H9 (cell line): ENCODE measurements around the gene TMEM129. TPM values are rescaled to one million over a fixed set of nuclear protein-coding genes. Genes with fewer than 3 reads are reported as not detected.
A peak's percentile ranks its signal among the peaks of the same experiment; 100 is the strongest.

Experiments
- DNase-seq: peaks from one replicate; pipeline ENCODE4 v3.0.0-alpha.2; 2017
- H2AFZ ChIP-seq: one replicate; pipeline ENCODE4 v1.6.1; 2013; ENCODE audit warnings: mild to moderate bottlenecking, low read length, control low read depth, moderate library complexity
- H2AK5ac ChIP-seq: 2 replicates; pipeline ENCODE4 v1.6.1; 2013; ENCODE audit warnings: low read length, control low read depth, mixed read lengths; ENCODE audit not compliant: insufficient read length
- H2BK120ac ChIP-seq: one replicate; pipeline ENCODE4 v1.6.1; 2013; ENCODE audit warnings: low read depth, mild to moderate bottlenecking, low read length, control low read depth, inconsistent platforms; ENCODE audit not compliant: poor library complexity, severe bottlenecking
- H2BK12ac ChIP-seq: 2 replicates; pipeline ENCODE4 v1.6.1; 2013; ENCODE audit warnings: low read length, control low read depth, mixed read lengths, low read depth; ENCODE audit not compliant: insufficient read length
- H2BK15ac ChIP-seq: 2 replicates; pipeline ENCODE4 v1.6.1; 2013; ENCODE audit warnings: low read depth, low read length, control low read depth
- H2BK20ac ChIP-seq: one replicate; pipeline ENCODE4 v1.6.1; 2013; ENCODE audit warnings: low read depth, mild to moderate bottlenecking, low read length, control low read depth, inconsistent platforms; ENCODE audit not compliant: poor library complexity, severe bottlenecking
- H2BK5ac ChIP-seq: 2 replicates; pipeline ENCODE4 v1.6.1; 2013; ENCODE audit warnings: low read length, control low read depth, mixed read lengths; ENCODE audit not compliant: insufficient read length
- H3K14ac ChIP-seq: 2 replicates; pipeline ENCODE4 v1.6.1; 2013; ENCODE audit warnings: low read length, control low read depth; ENCODE audit not compliant: insufficient read depth
- H3K18ac ChIP-seq: 2 replicates; pipeline ENCODE4 v1.6.1; 2013; ENCODE audit warnings: low read depth, mild to moderate bottlenecking, mixed read lengths, low read length, control low read depth; ENCODE audit not compliant: insufficient read length
- H3K23ac ChIP-seq: 2 replicates; pipeline ENCODE4 v1.6.1; 2013; ENCODE audit warnings: low read length, control low read depth, mixed read lengths, low read depth; ENCODE audit not compliant: insufficient read length
- H3K23me2 ChIP-seq: 2 replicates; pipeline ENCODE4 v1.6.1; 2013; ENCODE audit warnings: low read depth, mild to moderate bottlenecking, mixed read lengths, low read length, control low read depth; ENCODE audit not compliant: insufficient read length, poor library complexity, severe bottlenecking
- H3K27ac ChIP-seq: 2 replicates; pipeline ENCODE4 v1.5.1; 2013; ENCODE audit warnings: low read length, control low read depth, mixed read lengths, low read depth; ENCODE audit not compliant: insufficient read length
- H3K27me3 ChIP-seq: 2 replicates; pipeline ENCODE4 v1.6.1; 2013; ENCODE audit warnings: low read length, control low read depth, inconsistent platforms; ENCODE audit not compliant: insufficient read depth
- H3K4ac ChIP-seq: 2 replicates; pipeline ENCODE4 v1.6.1; 2013; ENCODE audit warnings: low read depth, mild to moderate bottlenecking, control low read depth, inconsistent platforms, low read length, moderate library complexity
- H3K4me1 ChIP-seq: 2 replicates; pipeline ENCODE4 v1.6.1; 2013; ENCODE audit warnings: low read length, control low read depth, inconsistent platforms; ENCODE audit not compliant: insufficient read depth
- H3K4me2 ChIP-seq: 2 replicates; pipeline ENCODE4 v1.6.1; 2013; ENCODE audit warnings: low read length, control low read depth, mixed read lengths; ENCODE audit not compliant: insufficient read length, insufficient read depth
- H3K56ac ChIP-seq: 2 replicates; pipeline ENCODE4 v1.6.1; 2013; ENCODE audit warnings: low read depth, mild to moderate bottlenecking, mixed read lengths, low read length, control low read depth; ENCODE audit not compliant: insufficient read length
- H3K79me1 ChIP-seq: 2 replicates; pipeline ENCODE4 v1.6.1; 2013; ENCODE audit warnings: low read depth, mild to moderate bottlenecking, moderate library complexity, low read length, control low read depth, inconsistent platforms; ENCODE audit not compliant: insufficient read depth, poor library complexity, severe bottlenecking
- H3K79me2 ChIP-seq: 2 replicates; pipeline ENCODE4 v1.6.1; 2013; ENCODE audit warnings: low read length, control low read depth, inconsistent platforms; ENCODE audit not compliant: insufficient read depth
- H3K9ac ChIP-seq: 2 replicates; pipeline ENCODE4 v1.6.1; 2013; ENCODE audit warnings: low read length, control low read depth, mixed read lengths; ENCODE audit not compliant: insufficient read length; ENCODE audit errors: extremely low read depth
- H3K9me3 ChIP-seq: one replicate; pipeline ENCODE4 v1.6.1; 2013; ENCODE audit warnings: low read depth, low read length, inconsistent platforms; ENCODE audit not compliant: control insufficient read depth
- H3T11ph ChIP-seq: one replicate; pipeline ENCODE4 v1.6.1; 2013; ENCODE audit warnings: mild to moderate bottlenecking, low read length, control low read depth, inconsistent platforms
- H4K20me1 ChIP-seq: one replicate; pipeline ENCODE4 v1.6.1; 2013; ENCODE audit not compliant: control insufficient read depth, insufficient read length, insufficient read depth
- H4K5ac ChIP-seq: 2 replicates; pipeline ENCODE4 v1.6.1; 2013; ENCODE audit warnings: low read depth, mild to moderate bottlenecking, mixed read lengths, low read length, control low read depth; ENCODE audit not compliant: insufficient read length
- H4K8ac ChIP-seq: replicated peaks from 2 replicates; pipeline ENCODE4 v1.6.1; 2013; ENCODE audit warnings: low read length, control low read depth, mixed read lengths, low read depth; ENCODE audit not compliant: insufficient read length
- H4K91ac ChIP-seq: 2 replicates; pipeline ENCODE4 v1.6.1; 2013; ENCODE audit warnings: low read depth, mild to moderate bottlenecking, moderate library complexity, mixed read lengths, low read length, control low read depth; ENCODE audit not compliant: insufficient read length
- H3K27ac Mint-ChIP-seq, 3 experiments: 2 replicates in 2 of 3; 3 replicates in 1 of 3; pipeline ENCODE4 v1.8.0; 2020 to 2021; ENCODE audit warnings: mixed read lengths in 3 of 3, mild to moderate bottlenecking in 1 of 3, moderate library complexity in 1 of 3
- H3K27me3 Mint-ChIP-seq: 2 replicates; pipeline ENCODE4 v1.8.0; 2021; ENCODE audit warnings: low read depth, mild to moderate bottlenecking, moderate library complexity, mixed read lengths
- H3K36me3 Mint-ChIP-seq, 3 experiments: 2 replicates in 2 of 3; 3 replicates in 1 of 3; pipeline ENCODE4 v1.8.0; 2020 to 2021; ENCODE audit warnings: low read depth in 3 of 3, mixed read lengths in 3 of 3; ENCODE audit not compliant: insufficient read depth in 1 of 3
- H3K4me1 Mint-ChIP-seq, 2 experiments: 2 replicates each; pipeline ENCODE4 v1.8.0; 2020; ENCODE audit warnings: mixed read lengths in 2 of 2
- H3K4me3 Mint-ChIP-seq, 2 experiments: 2 replicates in 1 of 2; 3 replicates in 1 of 2; pipeline ENCODE4 v1.8.0; 2020 to 2021; ENCODE audit warnings: mild to moderate bottlenecking in 2 of 2, mixed read lengths in 2 of 2, moderate library complexity in 1 of 2
- H3K9me3 Mint-ChIP-seq, 2 experiments: 2 replicates in 1 of 2; 3 replicates in 1 of 2; pipeline ENCODE4 v1.8.0; 2020; ENCODE audit warnings: mild to moderate bottlenecking in 2 of 2, mixed read lengths in 2 of 2, moderate library complexity in 1 of 2
- CTCF ChIP-seq: fragments of 200-600 bp; sonication (generic); conservative IDR thresholded peaks from 3 replicates; pipeline ENCODE4 v1.8.0; 2021; ENCODE audit warnings: antibody characterized with exemption, mild to moderate bottlenecking
- WGBS: extraction: QIAGEN DNeasy Blood & Tissue Kit; methylation state at CpG from one replicate; pipeline ENCODE4 v1.1.7; 2013; ENCODE audit warnings: missing lambda C conversion rate, low lambda C conversion rate, mixed read lengths; ENCODE audit not compliant: insufficient read length; ENCODE audit errors: extremely low coverage; 5-methylcytosine and 5-hydroxymethylcytosine counted together
- total RNA-seq: library from RNA; stranded (reverse); gene quantifications from 2 replicates; pipeline ENCODE4 v1.2.1, GENCODE V29; 2021

Gene TMEM129
- total RNA-seq, 1 experiment from 2014 or later: 27.3 TPM

- peak; percentile 97 for TF ChIP-seq CTCF
- Histone ChIP-seq H3K4ac (no peak overlapping the region), H3K4me2 (peak overlapping the region; percentile 17), H3K23me2 (no peaks in the 10 kb centered on the region), H3K79me1 (no peaks in the 10 kb centered on the region), H2BK5ac (no peak overlapping the region), H3K23ac (no peak overlapping the region), H3K14ac (no peak overlapping the region), H3K79me2 (no peaks in the 10 kb centered on the region), H3K27me3 (no peaks in the 10 kb centered on the region), H2AFZ (no peak overlapping the region), H4K8ac (no peak overlapping the region), H3K27ac (no peak overlapping the region), H3T11ph (no peak overlapping the region), H2AK5ac (no peak overlapping the region), H2BK12ac (no peak overlapping the region), H3K9ac (no peak overlapping the region), H4K20me1 (no peaks in the 10 kb centered on the region), H4K91ac (no peak overlapping the region), H3K18ac (no peak overlapping the region), H4K5ac (no peak overlapping the region), H3K4me1 (no peaks in the 10 kb centered on the region), H2BK20ac (no peak overlapping the region), H3K9me3 (no peaks in the 10 kb centered on the region), H2BK120ac (no peak overlapping the region), H3K56ac (no peak overlapping the region), H2BK15ac (no peak overlapping the region)
- peaks cover 3 to 21% (median 17%) of the 10 kb centered on the region in 3 experiments; a peak in 6 of 7 replicates for H3K36me3 Mint-ChIP-seq
- no peak overlapping the region for H3K4me3 Mint-ChIP-seq
- H3K9me3 Mint-ChIP-seq: no peaks in the 10 kb centered on the region
- peak; percentile 85 for DNase-seq
- H3K4me1 Mint-ChIP-seq: peaks cover 0 to 12% of the 10 kb centered on the region in 2 experiments; a peak in 1 of 4 replicates
- WGBS: no CpG with 5 or more reads among the region's 29 CpGs
- no peak overlapping the region for H3K27ac Mint-ChIP-seq
- no peaks in the 10 kb centered on the region for H3K27me3 Mint-ChIP-seq
Measured at GRCh38 chr4:1748465-1748995, 27.4 kb upstream of the TMEM129 start.
